Germinal center (tissue), 1 donor: ENCODE measurements around the gene SEMA4B.

Source experiments
- DNase-seq: peaks from one replicate; pipeline ENCODE4 v3.0.0; 2012; ENCODE audit warnings: mixed read lengths, low spot score

SEMA4B gene

GRCh38 chr15:90225504-90226234, 24.5 kb downstream of the SEMA4B start:
- DNase-seq, result no peak

- no peak for DNase-seq
These were observed 26.2 kb downstream of the SEMA4B start for GRCh38 chr15:90227336-90227735.

DNA sequence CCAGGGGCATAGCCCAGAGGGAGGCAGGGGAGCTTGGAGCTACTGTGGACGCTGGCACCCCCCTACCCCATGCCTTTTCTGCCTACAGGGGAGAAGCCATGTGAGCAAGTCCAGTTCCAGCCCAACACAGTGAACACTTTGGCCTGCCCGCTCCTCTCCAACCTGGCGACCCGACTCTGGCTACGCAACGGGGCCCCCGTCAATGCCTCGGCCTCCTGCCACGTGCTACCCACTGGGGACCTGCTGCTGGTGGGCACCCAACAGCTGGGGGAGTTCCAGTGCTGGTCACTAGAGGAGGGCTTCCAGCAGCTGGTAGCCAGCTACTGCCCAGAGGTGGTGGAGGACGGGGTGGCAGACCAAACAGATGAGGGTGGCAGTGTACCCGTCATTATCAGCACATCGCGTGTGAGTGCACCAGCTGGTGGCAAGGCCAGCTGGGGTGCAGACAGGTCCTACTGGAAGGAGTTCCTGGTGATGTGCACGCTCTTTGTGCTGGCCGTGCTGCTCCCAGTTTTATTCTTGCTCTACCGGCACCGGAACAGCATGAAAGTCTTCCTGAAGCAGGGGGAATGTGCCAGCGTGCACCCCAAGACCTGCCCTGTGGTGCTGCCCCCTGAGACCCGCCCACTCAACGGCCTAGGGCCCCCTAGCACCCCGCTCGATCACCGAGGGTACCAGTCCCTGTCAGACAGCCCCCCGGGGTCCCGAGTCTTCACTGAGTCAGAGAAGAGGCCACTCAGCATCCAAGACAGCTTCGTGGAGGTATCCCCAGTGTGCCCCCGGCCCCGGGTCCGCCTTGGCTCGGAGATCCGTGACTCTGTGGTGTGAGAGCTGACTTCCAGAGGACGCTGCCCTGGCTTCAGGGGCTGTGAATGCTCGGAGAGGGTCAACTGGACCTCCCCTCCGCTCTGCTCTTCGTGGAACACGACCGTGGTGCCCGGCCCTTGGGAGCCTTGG, 27.0 kb downstream of the SEMA4B start:
- no peak for DNase-seq

DNA sequence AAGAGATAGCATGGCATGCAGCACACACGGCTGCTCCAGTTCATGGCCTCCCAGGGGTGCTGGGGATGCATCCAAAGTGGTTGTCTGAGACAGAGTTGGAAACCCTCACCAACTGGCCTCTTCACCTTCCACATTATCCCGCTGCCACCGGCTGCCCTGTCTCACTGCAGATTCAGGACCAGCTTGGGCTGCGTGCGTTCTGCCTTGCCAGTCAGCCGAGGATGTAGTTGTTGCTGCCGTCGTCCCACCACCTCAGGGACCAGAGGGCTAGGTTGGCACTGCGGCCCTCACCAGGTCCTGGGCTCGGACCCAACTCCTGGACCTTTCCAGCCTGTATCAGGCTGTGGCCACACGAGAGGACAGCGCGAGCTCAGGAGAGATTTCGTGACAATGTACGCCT, 27.8 kb downstream of the SEMA4B start:
- no peak for DNase-seq

DNA sequence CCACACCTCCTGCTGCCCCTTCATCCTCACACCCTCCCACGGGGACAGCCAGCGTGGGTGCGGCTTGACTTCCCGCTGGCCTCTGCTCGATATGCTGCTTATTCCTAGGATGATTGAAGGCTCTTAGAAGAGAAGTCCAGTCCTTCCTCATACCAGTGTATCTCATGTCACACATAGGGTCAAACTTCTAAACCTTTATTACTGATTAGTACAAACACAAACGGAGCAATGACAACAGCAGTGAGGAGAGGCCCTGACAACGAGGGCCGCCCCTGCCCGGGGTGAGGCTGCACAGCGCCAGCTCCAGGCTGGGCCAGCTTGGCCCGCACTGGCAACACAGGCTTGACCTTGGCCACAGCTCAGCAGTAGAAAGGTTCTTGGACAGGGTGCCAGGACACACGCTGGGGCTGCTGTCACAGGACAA, 29.0 kb downstream of the SEMA4B start:
- DNase-seq, result no peak

DNA sequence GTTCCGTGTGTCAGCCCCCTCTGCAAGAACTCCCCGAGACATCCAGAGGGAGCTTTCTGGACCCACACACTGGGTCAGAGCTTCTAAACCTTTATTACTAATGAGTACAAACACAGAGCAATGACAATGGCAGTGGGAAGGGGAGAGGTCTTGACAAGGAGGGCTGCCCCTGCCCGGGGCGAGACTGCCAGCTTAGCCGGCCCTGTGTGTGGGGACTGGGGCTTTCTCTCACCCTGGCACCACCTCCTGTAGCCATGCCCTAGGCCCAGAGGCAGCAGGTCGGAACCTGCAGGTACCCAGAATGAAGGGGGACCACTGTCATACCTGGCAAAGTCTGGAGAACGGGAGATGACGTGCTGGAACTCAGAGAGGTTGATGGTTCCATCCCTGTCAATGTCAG, 29.5 kb downstream of the SEMA4B start:
- no peak for DNase-seq

GRCh38 chr15:90231028-90232017, 30.2 kb downstream of the SEMA4B start:
- peak; percentile 75 for DNase-seq

DNA sequence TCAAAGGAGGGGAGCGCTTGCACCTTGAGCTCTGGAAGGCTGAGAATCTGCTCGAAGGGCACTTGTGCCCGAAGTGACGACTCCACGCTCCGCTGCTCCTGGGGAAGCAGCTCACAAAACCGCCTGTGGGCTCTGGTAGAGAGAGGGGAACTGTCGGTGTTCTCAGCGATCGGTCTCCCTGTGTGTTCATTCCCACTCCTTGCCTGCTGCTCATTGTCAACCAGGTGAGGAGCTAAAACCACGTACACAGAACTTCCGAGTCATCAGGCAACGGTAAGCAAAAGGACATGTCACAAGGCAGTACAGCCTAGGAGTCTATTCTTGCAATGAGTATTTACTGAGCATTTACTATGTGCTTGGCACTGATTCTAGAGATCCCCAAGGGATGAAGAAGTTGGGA, 31.1 kb downstream of the SEMA4B start:
- DNase-seq, result no peak

DNA sequence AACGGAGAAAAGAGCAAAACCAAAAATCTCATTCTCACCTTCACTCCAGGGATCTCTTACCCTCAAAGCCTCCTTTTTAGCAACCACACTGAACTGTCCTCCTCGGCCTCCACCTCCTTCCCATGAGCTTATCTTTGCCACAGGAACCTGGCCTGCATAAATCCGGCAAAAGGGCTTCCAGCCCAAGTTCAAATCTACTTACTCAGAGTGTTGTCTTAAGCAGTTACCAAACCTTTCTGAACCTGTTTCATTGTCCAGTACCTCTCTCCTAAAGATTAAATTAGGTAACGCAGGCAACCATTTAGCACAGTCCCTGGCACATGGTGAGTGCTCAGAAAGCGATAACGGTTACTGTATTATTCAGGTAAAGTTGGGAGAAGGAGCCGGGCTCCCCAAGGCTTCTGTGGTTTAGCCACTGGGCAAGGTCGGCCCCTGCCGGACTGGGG, 31.8 kb downstream of the SEMA4B start:
- no peak for DNase-seq

DNA sequence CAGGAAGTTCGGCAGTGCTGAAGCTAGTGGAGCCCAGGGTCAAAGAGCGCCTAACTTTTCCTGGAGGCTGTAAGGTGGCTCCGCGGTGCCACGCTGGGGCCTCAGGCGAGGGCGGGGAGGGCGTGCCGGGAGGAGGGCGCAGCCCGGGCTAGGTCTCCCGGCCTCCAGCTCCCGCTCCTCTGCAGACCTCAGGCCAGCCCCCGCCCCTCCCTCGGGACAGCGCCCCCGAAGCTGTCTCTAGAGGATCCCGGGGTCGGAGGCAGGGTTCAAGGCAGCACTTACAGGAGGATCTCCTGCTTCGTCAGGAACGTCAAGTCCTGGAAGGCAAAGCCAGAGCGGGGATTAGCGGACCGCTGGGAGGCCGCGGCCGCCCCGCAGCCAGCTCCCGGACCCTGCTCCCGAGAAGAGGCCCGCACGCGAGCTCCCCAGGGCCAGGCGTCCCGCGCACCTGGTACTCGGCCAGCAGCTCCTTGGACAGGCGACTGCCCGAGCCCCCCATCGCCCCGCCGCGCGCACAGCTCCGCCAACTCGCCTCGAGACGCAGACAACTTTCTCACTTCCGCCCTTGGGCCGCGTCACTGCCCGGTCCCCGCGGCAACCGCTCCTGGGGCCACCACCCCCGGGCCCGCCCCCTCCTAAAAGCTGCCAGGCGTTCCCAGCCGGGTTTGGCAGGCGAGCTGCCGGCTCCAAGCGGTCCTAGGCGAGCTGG, 32.4 kb downstream of the SEMA4B start, which contains the start of gene CIB1:
Gene CIB1 (minus strand): TSS at position 555 of the 709 bp plus-strand sequence. CDS start 56 bp downstream, at position 499.
- peak; percentile 46 for DNase-seq

- DNase-seq, result peak; percentile 97
These were observed 33.2 kb downstream of the SEMA4B start, which contains the start of gene GDPGP1 for GRCh38 chr15:90234096-90234988. GDPGP1 (plus strand) TSS chr15:90234209; CDS start chr15:90240909, 6,700 bp downstream.

- no peak for DNase-seq
These were observed 38.2 kb downstream of the SEMA4B start for GRCh38 chr15:90239371-90239770.

DNA sequence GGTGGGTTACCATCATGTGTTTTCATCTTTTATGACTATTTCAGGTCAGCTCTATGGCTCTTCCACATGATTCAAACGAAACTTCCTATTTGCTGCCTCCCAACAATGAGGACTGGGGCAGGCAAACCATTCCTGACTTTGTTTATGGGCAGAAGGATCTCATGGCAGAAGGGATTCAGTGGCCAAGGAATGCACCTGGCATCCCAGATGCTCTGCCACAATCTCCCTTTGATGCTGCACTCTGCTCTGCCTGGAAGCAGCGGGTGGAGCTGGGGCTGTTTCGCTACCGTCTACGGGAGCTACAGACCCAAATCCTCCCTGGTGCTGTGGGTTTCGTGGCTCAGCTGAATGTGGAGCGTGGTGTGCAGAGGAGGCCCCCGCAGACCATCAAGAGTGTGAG, 39.7 kb downstream of the SEMA4B start:
- no peak for DNase-seq

DNA sequence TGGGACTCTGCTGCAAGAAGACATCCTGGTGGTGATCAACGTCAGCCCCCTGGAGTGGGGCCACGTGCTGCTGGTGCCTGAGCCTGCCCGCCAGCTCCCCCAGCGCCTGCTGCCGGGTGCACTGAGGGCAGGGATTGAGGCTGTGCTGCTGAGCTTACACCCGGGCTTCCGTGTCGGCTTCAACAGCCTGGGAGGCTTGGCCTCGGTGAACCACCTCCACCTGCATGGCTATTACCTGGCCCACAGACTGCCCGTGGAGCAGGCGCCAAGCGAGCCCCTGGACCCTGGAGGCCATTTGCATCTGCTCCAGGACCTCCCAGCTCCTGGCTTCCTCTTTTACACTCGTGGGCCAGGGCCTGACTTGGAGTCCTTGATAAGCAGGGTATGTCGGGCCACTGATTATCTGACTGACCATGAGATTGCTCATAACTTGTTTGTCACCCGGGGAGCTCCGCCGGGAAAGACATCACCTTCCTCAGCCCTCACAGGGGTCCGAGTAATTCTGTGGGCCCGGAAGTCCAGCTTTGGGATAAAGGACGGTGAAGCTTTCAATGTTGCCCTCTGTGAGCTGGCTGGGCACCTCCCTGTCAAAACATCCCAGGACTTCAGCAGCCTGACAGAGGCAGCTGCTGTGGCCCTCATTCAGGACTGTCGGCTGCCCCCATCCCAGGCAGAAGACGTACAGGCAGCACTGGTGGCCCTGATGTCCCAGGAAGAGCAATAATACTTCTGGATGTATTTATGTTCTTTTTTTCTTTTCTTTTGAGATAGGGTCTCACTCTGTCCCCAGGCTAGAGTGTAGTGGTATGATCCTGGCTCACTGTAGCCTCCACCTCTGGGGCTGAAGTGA, 40.4 kb downstream of the SEMA4B start:
- no peak for DNase-seq

- DNase-seq, result no peak
These were observed 43.0 kb downstream of the SEMA4B start for GRCh38 chr15:90243943-90244639.

DNA sequence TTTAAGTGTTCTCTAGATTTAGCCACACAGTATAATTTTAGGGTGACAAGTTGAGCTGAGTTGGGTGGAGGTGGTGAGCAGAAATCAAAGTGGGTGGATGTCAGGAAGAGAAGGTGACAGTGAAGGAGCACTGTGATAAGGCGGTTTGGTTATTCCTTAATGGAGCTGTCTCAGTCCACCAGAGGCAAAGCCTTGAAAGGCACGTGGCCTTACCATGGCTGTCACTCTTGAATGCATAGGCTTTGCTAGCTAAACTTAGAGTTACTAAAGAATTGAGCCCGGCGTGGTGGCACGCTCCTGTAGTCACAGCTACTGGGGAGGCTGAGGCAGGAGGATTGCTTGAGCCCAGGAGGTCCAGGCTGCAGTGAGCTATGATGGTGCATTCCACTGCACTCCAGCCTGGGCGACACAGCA, 47.7 kb downstream of the SEMA4B start:
- no peak for DNase-seq

- peak; percentile 70 for DNase-seq
These were observed 48.2 kb downstream of the SEMA4B start, which contains the start of gene TTLL13 for GRCh38 chr15:90249203-90249863. TTLL13 (plus strand) TSS chr15:90249556; CDS start chr15:90250631, 1,075 bp downstream.

DNA sequence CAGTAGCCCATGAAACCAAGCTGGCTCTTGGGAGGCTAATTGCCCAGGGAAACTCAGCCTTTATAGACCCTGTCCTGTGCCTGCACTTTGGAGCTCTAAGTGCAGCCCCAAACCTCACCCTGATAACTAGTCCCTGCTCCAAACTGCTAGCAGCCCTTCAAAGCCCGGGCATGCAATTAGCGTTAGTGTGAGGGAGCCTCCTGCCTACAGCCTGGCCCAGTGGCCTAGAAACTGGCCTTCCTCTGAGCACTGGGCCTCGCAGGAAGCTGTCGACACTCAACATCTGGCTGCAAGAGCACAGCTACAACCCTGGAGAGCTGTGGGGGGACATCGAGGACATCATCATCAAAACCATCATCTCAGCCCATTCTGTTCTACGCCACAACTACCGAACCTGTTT, 56.6 kb downstream of the SEMA4B start:
- no peak for DNase-seq
